ENCODE data around the gene CDC6. TPM values are rescaled to one million over a fixed set of nuclear protein-coding genes. Genes with fewer than 3 reads are reported as not detected.
"Not testable (repeated sequence)": the region's sequence is repeated elsewhere in the genome, so short reads cannot be mapped to it uniquely, and the experiment has no call there.

Gene CDC6
- total and polyA plus RNA-seq, 2 donors (not counting 3 experiments of a cell fraction or from before 2014, with no cell fraction given): 15.5 to 55.2 TPM

- no peaks in the 10 kb centered on the region for H4K20me1 ChIP-seq (replicated peaks; ENCODE audit: control insufficient read depth, extremely low read depth, insufficient read depth, low read length)
- no peak overlapping the region for H3K4me2 ChIP-seq (ENCODE audit: insufficient read depth, low read length)
- ChIA-PET POLR2A (no interaction called here), CTCF (interaction anchor here (1.1 to 15.6 kb wide), 7 partner anchors 8 to 261 kb away, joined by 3 to 530 read pairs (median 3); partner anchors contain the start of gene GJD3)
- TF ChIP-seq FOS (IDR thresholded peaks at IDR 0.05; ENCODE audit: borderline replicate concordance, insufficient read depth, low read length) (no peak), JUN (IDR thresholded peaks at IDR 0.05; ENCODE audit: borderline replicate concordance, insufficient read depth, insufficient read length, low read depth) (no peak), EZH2 (IDR thresholded peaks at IDR 0.05; ENCODE audit: borderline replicate concordance, low read depth, low read length, severe bottlenecking) (no peak), MAX (IDR thresholded peaks at IDR 0.05; ENCODE audit: insufficient read depth, insufficient read length) (no peak)
- no peak overlapping the region for H3K4me3 ChIP-seq (replicated peaks in 1 of 3; ENCODE audit: insufficient read depth in 1 of 3, low read depth in 1 of 3, low read length in 3 of 3)
- no peaks in the 10 kb centered on the region for H3K79me2 ChIP-seq (ENCODE audit: control insufficient read depth, insufficient read depth, low read length)
- H3K27me3 ChIP-seq (ENCODE audit: control insufficient read depth in 2 of 2, insufficient read depth in 2 of 2, low read length in 2 of 2): no peaks in the 10 kb centered on the region
- H3K36me3 ChIP-seq (ENCODE audit: control insufficient read depth in 2 of 2, extremely low read depth in 1 of 2, insufficient read depth in 2 of 2, low read length in 2 of 2): peaks cover 0 to 23% of the 10 kb centered on the region in 2 experiments
- FAIRE-seq (no peak), DNase-seq (ENCODE audit: low read depth, low spot score) (no peak)
- H3K9me3 ChIP-seq (replicated peaks; ENCODE audit: control insufficient read depth, insufficient read depth, low read length): no peaks in the 10 kb centered on the region
- H3K27ac ChIP-seq (ENCODE audit: insufficient read depth, low read depth, low read length): no peak overlapping the region
- H3K9ac ChIP-seq (replicated peaks; ENCODE audit: extremely low read depth, insufficient read depth, low read length): no peak overlapping the region
- peaks cover 7% of the 10 kb centered on the region for H3K4me1 ChIP-seq (ENCODE audit: control insufficient read depth, extremely low read depth, insufficient read depth, low read length)
- H3K9me1 ChIP-seq (replicated peaks; ENCODE audit: control insufficient read depth, extremely low read depth, insufficient read depth, low read length): no peaks in the 10 kb centered on the region
- BruUV-seq (replicated peaks): no TSS peak
- dilution Hi-C loops (cut with MboI; ENCODE audit: extremely low pct_ligation_motif_present, low sequenced_read_pairs): no loop called here
- intact Hi-C loops (cut with micrococcal nuclease): no loop called here
- H2AFZ ChIP-seq (ENCODE audit: low read depth, low read length): no peak overlapping the region
Observed at GRCh38 chr17:40298726-40299125, 11.0 kb downstream of the CDC6 start.

- not testable (repeated sequence) for DNase-seq (ENCODE audit: low read depth, low spot score)
Observed at GRCh38 chr17:40299159-40299757, 11.6 kb downstream of the CDC6 start.

More at GRCh38 chr17:40299159-40299757, 11.6 kb downstream of the CDC6 start:
- H2AFZ ChIP-seq (ENCODE audit: low read depth, low read length); FAIRE-seq; H3K4me3 ChIP-seq (replicated peaks in 1 of 3; ENCODE audit: insufficient read depth in 1 of 3, low read depth in 1 of 3, low read length in 3 of 3); H4K20me1 ChIP-seq (replicated peaks; ENCODE audit: control insufficient read depth, extremely low read depth, insufficient read depth, low read length); H3K9me3 ChIP-seq (replicated peaks; ENCODE audit: control insufficient read depth, insufficient read depth, low read length); POLR2A ChIA-PET; H3K27me3 ChIP-seq (ENCODE audit: control insufficient read depth in 2 of 2, insufficient read depth in 2 of 2, low read length in 2 of 2); H3K79me2 ChIP-seq (ENCODE audit: control insufficient read depth, insufficient read depth, low read length); dilution Hi-C loops (cut with MboI; ENCODE audit: extremely low pct_ligation_motif_present, low sequenced_read_pairs); H3K9me1 ChIP-seq (replicated peaks; ENCODE audit: control insufficient read depth, extremely low read depth, insufficient read depth, low read length); H3K4me2 ChIP-seq (ENCODE audit: insufficient read depth, low read length); H3K27ac ChIP-seq (ENCODE audit: insufficient read depth, low read depth, low read length); H3K9ac ChIP-seq (replicated peaks; ENCODE audit: extremely low read depth, insufficient read depth, low read length); intact Hi-C loops (cut with micrococcal nuclease); H3K4me1 ChIP-seq (ENCODE audit: control insufficient read depth, extremely low read depth, insufficient read depth, low read length); BruUV-seq (replicated peaks): not testable (repeated sequence)
- H3K36me3 ChIP-seq (ENCODE audit: control insufficient read depth in 2 of 2, extremely low read depth in 1 of 2, insufficient read depth in 2 of 2, low read length in 2 of 2): peaks cover 0 to 18% of the 10 kb centered on the region in 2 experiments
- CTCF ChIA-PET: interaction anchor here (0.9 to 15.6 kb wide), 9 partner anchors 8 to 261 kb away, joined by 3 to 530 read pairs (median 3); partner anchors contain the start of gene GJD3

Data from endothelial cell of umbilical vein (primary cell).